ENCODE results near the gene NCS1. TPM values are rescaled to one million over a fixed set of nuclear protein-coding genes. Genes with fewer than 3 reads are reported as not detected.
A peak's percentile ranks its signal among the peaks of the same experiment; 100 is the strongest.

Gene NCS1
- total RNA-seq, 1 experiment from 2014 or later: 27.8 TPM

DNA sequence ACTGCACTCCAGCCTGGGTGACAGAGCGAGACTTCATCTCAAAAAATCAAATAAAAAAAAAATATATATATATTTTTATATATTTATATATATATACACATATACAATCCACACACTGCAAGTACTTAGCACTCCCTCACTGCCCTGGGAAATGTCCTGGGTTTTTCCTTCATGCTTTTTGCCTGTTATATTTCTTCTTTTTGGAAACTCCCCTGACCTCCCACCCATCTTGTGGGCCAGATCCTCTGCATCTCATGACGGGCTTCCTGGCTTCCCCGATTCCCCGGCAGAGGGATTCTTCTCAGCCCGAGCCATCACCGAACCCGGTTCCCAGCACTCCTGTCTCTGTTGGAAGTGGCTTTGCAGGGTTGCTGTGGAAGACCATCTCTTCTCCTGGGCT, 39.5 kb upstream of the NCS1 start:
- DNase-seq (ENCODE audit: unreplicated experiment): no peak
- H3K27ac Mint-ChIP-seq (ENCODE audit: low read depth, unreplicated experiment): no peak overlapping the region
- POLR2A ChIA-PET: no interaction called here
- TF ChIP-seq, protein P1, sequence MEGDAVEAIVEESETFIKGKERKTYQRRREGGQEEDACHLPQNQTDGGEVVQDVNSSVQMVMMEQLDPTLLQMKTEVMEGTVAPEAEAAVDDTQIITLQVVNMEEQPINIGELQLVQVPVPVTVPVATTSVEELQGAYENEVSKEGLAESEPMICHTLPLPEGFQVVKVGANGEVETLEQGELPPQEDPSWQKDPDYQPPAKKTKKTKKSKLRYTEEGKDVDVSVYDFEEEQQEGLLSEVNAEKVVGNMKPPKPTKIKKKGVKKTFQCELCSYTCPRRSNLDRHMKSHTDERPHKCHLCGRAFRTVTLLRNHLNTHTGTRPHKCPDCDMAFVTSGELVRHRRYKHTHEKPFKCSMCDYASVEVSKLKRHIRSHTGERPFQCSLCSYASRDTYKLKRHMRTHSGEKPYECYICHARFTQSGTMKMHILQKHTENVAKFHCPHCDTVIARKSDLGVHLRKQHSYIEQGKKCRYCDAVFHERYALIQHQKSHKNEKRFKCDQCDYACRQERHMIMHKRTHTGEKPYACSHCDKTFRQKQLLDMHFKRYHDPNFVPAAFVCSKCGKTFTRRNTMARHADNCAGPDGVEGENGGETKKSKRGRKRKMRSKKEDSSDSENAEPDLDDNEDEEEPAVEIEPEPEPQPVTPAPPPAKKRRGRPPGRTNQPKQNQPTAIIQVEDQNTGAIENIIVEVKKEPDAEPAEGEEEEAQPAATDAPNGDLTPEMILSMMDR (IDR thresholded peaks at IDR 0.05; ENCODE audit: unreplicated experiment): no peak
- peaks cover 3% of the 10 kb centered on the region for H3K4me1 Mint-ChIP-seq (ENCODE audit: insufficient read depth, unreplicated experiment)
- no peaks in the 10 kb centered on the region for H3K27me3 Mint-ChIP-seq (ENCODE audit: insufficient read depth, unreplicated experiment)
- BruUV-seq (replicated peaks): no TSS peak
- peaks cover 34% of the 10 kb centered on the region for H3K36me3 Mint-ChIP-seq (ENCODE audit: insufficient read depth, unreplicated experiment)
- H3K9me3 Mint-ChIP-seq (ENCODE audit: unreplicated experiment): no peaks in the 10 kb centered on the region
- intact Hi-C loops (cut with micrococcal nuclease): no loop called here
- CTCF ChIA-PET: interaction anchor here (0.7 kb wide), 1 partner anchor 1208 kb away, joined by 3 read pairs; no protein-coding TSS in a partner anchor
- H3K4me3 Mint-ChIP-seq (ENCODE audit: unreplicated experiment): no peak overlapping the region

DNA sequence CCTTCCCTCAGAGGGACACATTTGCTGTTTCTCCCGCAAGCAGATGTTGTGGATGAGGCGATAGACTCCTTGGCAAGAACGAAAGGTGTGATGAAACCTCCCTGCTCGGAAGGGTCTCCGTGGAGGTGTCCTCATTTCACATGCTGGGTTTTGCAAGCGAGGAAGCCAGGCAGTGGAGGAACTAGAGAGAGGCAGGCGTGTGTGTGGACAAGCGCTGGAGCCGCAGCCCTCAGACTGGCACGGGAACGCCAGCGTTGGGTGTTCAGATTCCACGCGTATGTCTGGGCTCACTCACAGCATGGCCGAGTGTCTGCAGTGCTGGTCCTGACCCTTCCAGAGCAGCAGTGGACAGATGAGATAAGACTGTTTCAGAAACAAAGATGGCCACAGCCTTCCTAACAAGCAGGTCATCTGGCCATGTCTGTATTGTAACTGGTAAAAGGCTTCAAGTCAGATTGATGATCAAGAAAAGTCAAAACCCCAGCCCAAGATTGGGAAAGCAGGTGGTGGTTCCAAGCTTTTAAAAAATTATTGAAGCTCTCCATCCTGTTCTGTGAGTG, 35.0 kb upstream of the NCS1 start:
- Mint-ChIP-seq H3K27ac (ENCODE audit: low read depth, unreplicated experiment) (peak overlapping the region; percentile 74), H3K4me3 (ENCODE audit: unreplicated experiment) (no peak overlapping the region), H3K27me3 (ENCODE audit: insufficient read depth, unreplicated experiment) (no peaks in the 10 kb centered on the region), H3K4me1 (ENCODE audit: insufficient read depth, unreplicated experiment) (peaks cover 24% of the 10 kb centered on the region), H3K36me3 (ENCODE audit: insufficient read depth, unreplicated experiment) (no peaks in the 10 kb centered on the region), H3K9me3 (ENCODE audit: unreplicated experiment) (no peaks in the 10 kb centered on the region)
- intact Hi-C loops (cut with micrococcal nuclease): no loop called here
- no peak for DNase-seq (ENCODE audit: unreplicated experiment)
- POLR2A ChIA-PET: interaction anchor here (0.6 kb wide), 2 partner anchors 75 to 127 kb away, joined by 3 read pairs; no protein-coding TSS in a partner anchor
- BruUV-seq (replicated peaks): no TSS peak
- CTCF ChIA-PET: no interaction called here
- TF ChIP-seq, protein P1 (IDR thresholded peaks at IDR 0.05; ENCODE audit: unreplicated experiment): no peak

DNA sequence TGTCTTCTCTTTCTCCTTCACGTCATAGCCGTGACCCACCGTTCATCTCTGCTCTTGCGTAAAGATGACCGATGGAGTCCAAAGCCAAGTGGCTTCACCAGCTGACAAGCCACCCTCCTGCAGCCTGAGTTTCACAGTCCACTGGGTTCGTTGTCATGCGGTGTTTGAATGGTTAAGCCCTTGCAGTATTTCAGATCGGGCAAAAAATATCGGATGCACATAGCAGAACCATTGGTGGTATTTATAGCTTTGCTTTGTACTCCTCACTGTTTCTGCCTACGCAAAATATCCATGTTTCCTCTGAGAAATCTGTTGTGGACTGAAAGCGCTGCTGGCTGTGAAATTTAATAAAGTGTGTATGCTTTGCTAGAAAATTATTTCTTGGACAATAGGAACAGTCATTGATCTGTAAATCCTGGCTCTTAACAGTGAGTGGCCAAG, 34.5 kb upstream of the NCS1 start:
- intact Hi-C loops (cut with micrococcal nuclease): no loop called here
- Mint-ChIP-seq H3K4me3 (ENCODE audit: unreplicated experiment) (no peak overlapping the region), H3K4me1 (ENCODE audit: insufficient read depth, unreplicated experiment) (peaks cover 24% of the 10 kb centered on the region), H3K27ac (ENCODE audit: low read depth, unreplicated experiment) (peak overlapping the region; percentile 74), H3K27me3 (ENCODE audit: insufficient read depth, unreplicated experiment) (no peaks in the 10 kb centered on the region), H3K36me3 (ENCODE audit: insufficient read depth, unreplicated experiment) (no peaks in the 10 kb centered on the region), H3K9me3 (ENCODE audit: unreplicated experiment) (no peaks in the 10 kb centered on the region)
- ChIA-PET POLR2A (interaction anchor here (0.6 kb wide), 1 partner anchor 126 kb away, joined by 3 read pairs; no protein-coding TSS in a partner anchor), CTCF (no interaction called here)
- TF ChIP-seq, protein P1 (IDR thresholded peaks at IDR 0.05; ENCODE audit: unreplicated experiment): no peak
- TSS peak; percentile 60 for BruUV-seq (replicated peaks)
- no peak for DNase-seq (ENCODE audit: unreplicated experiment)

DNA sequence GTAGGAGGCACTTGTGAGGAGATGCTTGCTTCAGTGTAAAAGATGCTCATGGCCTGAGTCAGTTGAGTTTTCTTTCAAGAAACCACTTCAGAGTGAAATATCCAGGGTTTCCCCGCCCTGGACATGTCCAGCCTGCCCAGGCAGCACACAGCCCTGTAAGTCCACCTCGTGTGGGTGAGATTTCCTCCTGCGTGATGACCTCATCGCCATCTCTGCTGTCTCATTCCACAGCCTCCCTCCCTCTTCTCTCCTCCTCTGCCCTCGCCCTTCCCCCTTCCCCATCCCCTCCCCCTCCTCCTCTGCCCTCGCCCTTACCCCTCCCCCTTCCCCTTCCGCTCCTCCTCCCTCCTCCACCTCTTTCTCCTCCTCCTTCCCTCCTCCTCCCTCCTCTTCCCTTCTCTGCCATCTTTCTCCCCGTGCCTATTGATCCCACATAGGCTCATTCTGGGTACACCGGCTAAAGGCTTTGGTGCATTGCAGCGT, 34.0 kb upstream of the NCS1 start:
- Mint-ChIP-seq H3K4me3 (ENCODE audit: unreplicated experiment) (peak overlapping the region; percentile 47), H3K27ac (ENCODE audit: low read depth, unreplicated experiment) (peak overlapping the region; percentile 74), H3K4me1 (ENCODE audit: insufficient read depth, unreplicated experiment) (peaks cover 24% of the 10 kb centered on the region), H3K36me3 (ENCODE audit: insufficient read depth, unreplicated experiment) (no peaks in the 10 kb centered on the region), H3K27me3 (ENCODE audit: insufficient read depth, unreplicated experiment) (no peaks in the 10 kb centered on the region), H3K9me3 (ENCODE audit: unreplicated experiment) (no peaks in the 10 kb centered on the region)
- BruUV-seq (replicated peaks): no TSS peak
- ChIA-PET POLR2A (interaction anchor here (1.0 kb wide), 1 partner anchor 35 kb away, joined by 3 read pairs; no protein-coding TSS in a partner anchor), CTCF (interaction anchor here (0.7 kb wide), 1 partner anchor 29 kb away, joined by 3 read pairs; no protein-coding TSS in a partner anchor)
- peak; percentile 56 for DNase-seq (ENCODE audit: unreplicated experiment)
- TF ChIP-seq, protein P1 (IDR thresholded peaks at IDR 0.05; ENCODE audit: unreplicated experiment): no peak
- intact Hi-C loops (cut with micrococcal nuclease): no loop called here
